HepG2 (cell line): Measurements from ENCODE around the gene RRP36. TPM values are rescaled to one million over a fixed set of nuclear protein-coding genes. Genes with fewer than 3 reads are reported as not detected.

Experiments used
- ATAC-seq: fragments of 200-7000 bp; cut with Tn5 transposase; 3 replicates; pipeline ENCODE4 v1.9.1; 2020; ENCODE audit warnings: mild to moderate bottlenecking, moderate library complexity
- BruUV-seq: library from RNA; stranded (reverse); fragments of 400-500 nt; replicated peaks from 2 replicates; lab custom pipeline; 2021; lab: Mats Ljungman, UMichigan
- CTCF ChIA-PET: fragments of 300-600 bp; formaldehyde crosslinking; extraction: SDS; loops from one replicate; lab custom pipeline; 2021; ENCODE audit warnings: low total read pairs, inconsistent platforms, low intra/inter-chr PET ratio; lab: Yijun Ruan, JAX
- POLR2A ChIA-PET: fragments of 350-600 bp; sonication (Branson Sonifier 250); formaldehyde crosslinking; loops from one replicate; lab custom pipeline; 2020; ENCODE audit warnings: antibody characterized with exemption, inconsistent platforms; lab: Yijun Ruan, JAX
- DNase-seq: peaks from one replicate; pipeline ENCODE4 v3.0.0-alpha.2; 2015; ENCODE audit warnings: low spot score
- FAIRE-seq: peaks from 3 replicates; lab custom pipeline; 2011; peaks lifted over from hg19 to GRCh38; lab: Jason Lieb, UNC
- H2AFZ ChIP-seq: one replicate; pipeline ENCODE4 v1.6.1; 2011; ENCODE audit warnings: low read length, inconsistent platforms
- H3K27ac ChIP-seq: fragments of 300-600 bp; 3 replicates; pipeline ENCODE4 v1.8.0; 2011; ENCODE audit warnings: mixed run types, mild to moderate bottlenecking, mixed read lengths, low read length, inconsistent platforms; ENCODE audit not compliant: insufficient read depth; ENCODE audit errors: extremely low read length
- H3K27me3 ChIP-seq, 2 experiments: fragments of 200-600 bp in 1 of 2; 2 replicates in 1 of 2; 3 replicates in 1 of 2; pipeline versions ENCODE4 v1.6.0 to v1.8.0; 2011; ENCODE audit warnings: low read length in 2 of 2, mild to moderate bottlenecking in 2 of 2, moderate library complexity in 2 of 2, inconsistent platforms in 1 of 2; ENCODE audit not compliant: insufficient read depth in 2 of 2, control insufficient read depth in 1 of 2
- H3K36me3 ChIP-seq, 2 experiments: fragments of 200-600 bp in 1 of 2; replicated peaks in 1 of 2; 2 replicates in 1 of 2; 3 replicates in 1 of 2; pipeline versions ENCODE4 v1.5.1 to v1.8.0; 2011; ENCODE audit warnings: low read length in 2 of 2, inconsistent platforms in 1 of 2; ENCODE audit not compliant: insufficient read depth in 2 of 2, control insufficient read depth in 1 of 2
- H3K4me1 ChIP-seq: 2 replicates; pipeline ENCODE4 v1.5.1; 2012; ENCODE audit warnings: low read length, inconsistent platforms; ENCODE audit not compliant: insufficient read depth
- H3K4me2 ChIP-seq: 2 replicates; pipeline ENCODE4 v1.6.0; 2011; ENCODE audit warnings: low read depth, low read length, inconsistent platforms
- H3K4me3 ChIP-seq, 3 experiments: fragments of 200-600 bp in 1 of 3; sonication (generic), shearing (Covaris generic) in 1 of 3; replicated peaks in 1 of 3; 2 replicates each; pipeline ENCODE4 v1.5.1; 2011 to 2016; ENCODE audit warnings: low read length in 3 of 3, inconsistent platforms in 2 of 3, low read depth in 2 of 3, mild to moderate bottlenecking in 2 of 3, control low read depth in 1 of 3, mixed read lengths in 1 of 3; ENCODE audit not compliant: insufficient read depth in 1 of 3
- H3K79me2 ChIP-seq: one replicate; pipeline ENCODE4 v1.6.1; 2011; ENCODE audit warnings: low read length, inconsistent platforms; ENCODE audit not compliant: insufficient read depth
- H3K9ac ChIP-seq: 2 replicates; pipeline ENCODE4 v1.6.0; 2011; ENCODE audit warnings: mild to moderate bottlenecking, low read depth, low read length, inconsistent platforms; ENCODE audit not compliant: insufficient read depth
- H3K9me3 ChIP-seq: 2 replicates; pipeline ENCODE4 v1.5.1; 2012; ENCODE audit warnings: mild to moderate bottlenecking, low read length
- H4K20me1 ChIP-seq: 2 replicates; pipeline ENCODE4 v1.6.0; 2011; ENCODE audit warnings: inconsistent platforms, mild to moderate bottlenecking, low read length, moderate library complexity; ENCODE audit not compliant: insufficient read depth
- ARNT2 ChIP-seq: sonication (generic); formaldehyde crosslinking; IDR thresholded peaks from 2 replicates; pipeline ENCODE4 v1.8.0; 2022; ENCODE audit warnings: mild to moderate bottlenecking, low read depth, missing genetic modification reagents, moderate library complexity
- ATF1 ChIP-seq: IDR thresholded peaks from 2 replicates; pipeline ENCODE4 v1.6.1; 2016; ENCODE audit warnings: mild to moderate bottlenecking, control low read depth
- ATF7 ChIP-seq, 2 experiments: fragments of 450-650 bp in 1 of 2; sonication (generic) in 1 of 2; formaldehyde crosslinking in 1 of 2; IDR thresholded peaks; 2 replicates each; pipeline versions ENCODE4 v1.4.0 to v1.6.1; 2016 to 2020; ENCODE audit warnings: antibody characterized with exemption in 1 of 2, mild to moderate bottlenecking in 1 of 2, missing genetic modification reagents in 1 of 2
- KMT2B ChIP-seq: IDR thresholded peaks from 2 replicates; pipeline ENCODE4 v1.6.1; 2016; ENCODE audit warnings: missing genetic modification reagents, missing compliant biosample characterization
- NFE2L2 ChIP-seq: fragments of 150-350 bp; IDR thresholded peaks from 2 replicates; pipeline ENCODE4 v1.6.1; 2014; ENCODE audit warnings: low read length
- SIX1 ChIP-seq: sonication (generic); formaldehyde crosslinking; IDR thresholded peaks from 2 replicates; pipeline ENCODE4 v1.4.0; 2020; ENCODE audit warnings: missing genetic modification reagents, borderline replicate concordance
- USF2 ChIP-seq, 2 experiments: sonication (generic) in 1 of 2; formaldehyde crosslinking in 1 of 2; IDR thresholded peaks; 2 replicates each; pipeline versions ENCODE4 v1.5.1 to v1.6.1; 2011 to 2020; ENCODE audit warnings: borderline replicate concordance in 1 of 2, low read depth in 1 of 2, low read length in 1 of 2, mild to moderate bottlenecking in 1 of 2, missing genetic modification reagents in 1 of 2, moderate library complexity in 1 of 2
- ZSCAN20 ChIP-seq: sonication (generic); formaldehyde crosslinking; IDR thresholded peaks from 2 replicates; pipeline ENCODE4 v1.4.0; 2020; ENCODE audit warnings: missing genetic modification reagents, mild to moderate bottlenecking, borderline replicate concordance
- WGBS: methylation state at CpG from one replicate; pipeline ENCODE4 v1.1.6; 2017; ENCODE audit warnings: low lambda C conversion rate; 5-methylcytosine and 5-hydroxymethylcytosine counted together
- in situ Hi-C: cut with HindIII; loops from 2 replicates; pipeline ENCODE4 v1.10.0; 2017; ENCODE audit warnings: low pct_unique_long_range_greater_than_20kb; ENCODE audit not compliant: extremely low pct_ligation_motif_present
- intact Hi-C: fragments of 100-400 bp; cut with micrococcal nuclease; formaldehyde crosslinking; loops from one replicate; pipeline ENCODE4 v1.10.0; 2022; ENCODE audit not compliant: unreplicated experiment
- polyA plus RNA-seq, 8 experiments: library from polyadenylated mRNA; depleted of rRNA in 3 of 8; stranded (reverse) in 7 of 8; unstranded in 1 of 8; fragments of >200 nt; fragmentation: Illumina TruSeq in 4 of 8; extraction: Trizol in 4 of 8; gene quantifications; 2 replicates each; pipeline versions ENCODE4 v1.2.1 to v1.2.3, GENCODE V29; 2011 to 2016; ENCODE audit warnings: low read depth in 4 of 8, missing spikeins in 1 of 8, mixed read lengths in 1 of 8; ENCODE audit not compliant: insufficient read depth in 1 of 8
- total RNA-seq, 5 experiments: library from RNA; depleted of rRNA; stranded (reverse); fragments of >200 nt; fragmentation: Illumina TruSeq; extraction: Trizol; gene quantifications; 2 replicates each; pipeline ENCODE4 v1.2.3, GENCODE V29; 2016; ENCODE audit warnings: low read depth in 1 of 5
- TF ChIP-seq, protein P1 (sequence below): sonication (generic); formaldehyde crosslinking; IDR thresholded peaks from 2 replicates; pipeline ENCODE4 v1.4.0; 2020; ENCODE audit warnings: missing genetic modification reagents, mild to moderate bottlenecking, borderline replicate concordance
- TF ChIP-seq, protein P2 (sequence below): sonication (generic); formaldehyde crosslinking; IDR thresholded peaks from 2 replicates; pipeline ENCODE4 v1.9.0; 2021; ENCODE audit warnings: missing genetic modification reagents, mild to moderate bottlenecking, borderline replicate concordance
- TF ChIP-seq, protein P3 (sequence below): sonication (generic); formaldehyde crosslinking; IDR thresholded peaks from 2 replicates; pipeline ENCODE4 v1.8.0; 2022; ENCODE audit warnings: missing genetic modification reagents, mild to moderate bottlenecking, inconsistent platforms, borderline replicate concordance

Gene RRP36
- total and polyA plus RNA-seq, 2 of the 13 experiments (the other 11 are each of a cell fraction or from before 2014, with no cell fraction given), result 29.5 to 144 TPM

GRCh38 chr6:42984001-42984923, 37.2 kb upstream of the RRP36 start, which contains the start of gene PPP2R5D:
Gene PPP2R5D, plus strand, starts transcription at chr6:42984570. Its CDS starts 108 bp downstream, at chr6:42984678.
- peak; percentile 93 for FAIRE-seq
- TF ChIP-seq, protein P1, sequence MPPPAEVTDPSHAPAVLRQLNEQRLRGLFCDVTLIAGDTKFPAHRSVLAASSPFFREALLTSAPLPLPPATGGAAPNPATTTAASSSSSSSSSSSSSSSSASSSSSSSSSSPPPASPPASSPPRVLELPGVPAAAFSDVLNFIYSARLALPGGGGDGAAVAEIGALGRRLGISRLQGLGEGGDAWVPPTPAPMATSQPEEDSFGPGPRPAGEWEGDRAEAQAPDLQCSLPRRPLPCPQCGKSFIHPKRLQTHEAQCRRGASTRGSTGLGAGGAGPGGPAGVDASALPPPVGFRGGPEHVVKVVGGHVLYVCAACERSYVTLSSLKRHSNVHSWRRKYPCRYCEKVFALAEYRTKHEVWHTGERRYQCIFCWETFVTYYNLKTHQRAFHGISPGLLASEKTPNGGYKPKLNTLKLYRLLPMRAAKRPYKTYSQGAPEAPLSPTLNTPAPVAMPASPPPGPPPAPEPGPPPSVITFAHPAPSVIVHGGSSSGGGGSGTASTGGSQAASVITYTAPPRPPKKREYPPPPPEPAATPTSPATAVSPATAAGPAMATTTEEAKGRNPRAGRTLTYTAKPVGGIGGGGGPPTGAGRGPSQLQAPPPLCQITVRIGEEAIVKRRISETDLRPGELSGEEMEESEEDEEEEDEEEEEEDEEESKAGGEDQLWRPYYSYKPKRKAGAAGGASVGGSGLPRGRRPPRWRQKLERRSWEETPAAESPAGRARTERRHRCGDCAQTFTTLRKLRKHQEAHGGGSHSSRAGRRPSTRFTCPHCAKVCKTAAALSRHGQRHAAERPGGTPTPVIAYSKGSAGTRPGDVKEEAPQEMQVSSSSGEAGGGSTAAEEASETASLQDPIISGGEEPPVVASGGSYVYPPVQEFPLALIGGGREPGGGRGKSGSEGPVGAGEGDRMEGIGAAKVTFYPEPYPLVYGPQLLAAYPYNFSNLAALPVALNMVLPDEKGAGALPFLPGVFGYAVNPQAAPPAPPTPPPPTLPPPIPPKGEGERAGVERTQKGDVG (CRISPR knock-in tag), result no peak
- TF ChIP-seq, protein P2, sequence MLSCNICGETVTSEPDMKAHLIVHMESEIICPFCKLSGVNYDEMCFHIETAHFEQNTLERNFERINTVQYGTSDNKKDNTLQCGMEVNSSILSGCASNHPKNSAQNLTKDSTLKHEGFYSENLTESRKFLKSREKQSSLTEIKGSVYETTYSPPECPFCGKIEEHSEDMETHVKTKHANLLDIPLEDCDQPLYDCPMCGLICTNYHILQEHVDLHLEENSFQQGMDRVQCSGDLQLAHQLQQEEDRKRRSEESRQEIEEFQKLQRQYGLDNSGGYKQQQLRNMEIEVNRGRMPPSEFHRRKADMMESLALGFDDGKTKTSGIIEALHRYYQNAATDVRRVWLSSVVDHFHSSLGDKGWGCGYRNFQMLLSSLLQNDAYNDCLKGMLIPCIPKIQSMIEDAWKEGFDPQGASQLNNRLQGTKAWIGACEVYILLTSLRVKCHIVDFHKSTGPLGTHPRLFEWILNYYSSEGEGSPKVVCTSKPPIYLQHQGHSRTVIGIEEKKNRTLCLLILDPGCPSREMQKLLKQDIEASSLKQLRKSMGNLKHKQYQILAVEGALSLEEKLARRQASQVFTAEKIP (CRISPR knock-in tag), result no peak
- TF ChIP-seq ARNT2 (peak; percentile 49; the same call in 1 of the 2 replicates), USF2 (IDR thresholded peaks at IDR 0.05; ENCODE audit: low read depth, low read length) (no peak), USF2 (CRISPR knock-in tag; IDR thresholded peaks at IDR 0.05; ENCODE audit: borderline replicate concordance) (no peak), SIX1 (peak; percentile 12; the same call in 1 of the 2 replicates), NFE2L2 (no peak), ZSCAN20 (CRISPR knock-in tag) (peak; percentile 32; the same call in 1 of the 2 replicates), ATF7 (IDR thresholded peaks at IDR 0.05) (no peak), ATF7 (CRISPR knock-in tag; IDR thresholded peaks at IDR 0.05) (no peak), KMT2B (CRISPR knock-in tag) (peak; percentile 53; the same call in 1 of the 2 replicates), ATF1 (CRISPR knock-in tag) (peak; percentile 61; the same call in 1 of the 2 replicates)
- TF ChIP-seq, protein P3, sequence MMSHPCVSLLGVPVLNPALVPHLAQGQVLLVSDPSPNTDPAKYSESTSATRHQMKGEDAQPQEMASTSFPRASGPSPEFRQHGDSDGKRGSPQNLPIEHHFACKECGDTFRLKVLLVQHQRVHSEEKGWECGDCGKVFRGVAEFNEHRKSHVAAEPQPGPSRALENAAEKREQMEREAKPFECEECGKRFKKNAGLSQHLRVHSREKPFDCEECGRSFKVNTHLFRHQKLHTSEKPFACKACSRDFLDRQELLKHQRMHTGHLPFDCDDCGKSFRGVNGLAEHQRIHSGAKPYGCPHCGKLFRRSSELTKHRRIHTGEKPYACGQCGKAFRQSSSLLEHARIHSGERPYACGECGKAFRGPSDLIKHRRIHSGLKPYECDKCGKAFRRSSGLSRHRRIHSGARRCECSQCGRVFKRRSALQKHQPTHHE (CRISPR knock-in tag), result peak; percentile 80; the same call in 1 of the 2 replicates

More at GRCh38 chr6:42984001-42984923, 37.2 kb upstream of the RRP36 start, which contains the start of gene PPP2R5D:
- no peaks in the 10 kb centered on the region for H3K9me3 ChIP-seq
- H2AFZ ChIP-seq, result peak within 1 kb of the TSS; percentile 99
- H3K27ac ChIP-seq, result peak within 1 kb of the TSS; percentile 75
- peaks cover 52% of the 10 kb centered on the region for H3K4me1 ChIP-seq
- in situ Hi-C loops, result no loop called here
- 1% methylated on average over 38 of the region's 59 CpGs for WGBS
- ChIA-PET POLR2A (interaction anchor here (0.6 to 2.7 kb wide), 49 partner anchors 8 to 493 kb away, joined by 3 to 55 read pairs (median 4); partner anchors contain the start of genes BICRAL, CNPY3, CUL7 and GNMT), CTCF (no interaction called here)
- no TSS peak for BruUV-seq
- ATAC-seq (peak; percentile 95), DNase-seq (peak; percentile 100)
- H3K79me2 ChIP-seq, result peaks cover 20% of the 10 kb centered on the region
- peak within 1 kb of the TSS; percentile 85 for H3K9ac ChIP-seq
- H3K27me3 ChIP-seq, result no peaks in the 10 kb centered on the region; a peak in 1 of 5 replicates
- peak within 1 kb of the TSS; percentile 88 to 99 (median 92) for H3K4me3 ChIP-seq
- intact Hi-C loops, result loop anchor here (1.0 kb wide), 1 partner anchor 29 kb away; the partner anchor contains the start of gene MEA1
- peaks cover 2 to 8% of the 10 kb centered on the region in 2 experiments; a peak in 3 of 5 replicates for H3K36me3 ChIP-seq
- no peaks in the 10 kb centered on the region for H4K20me1 ChIP-seq
- peak within 1 kb of the TSS; percentile 98 for H3K4me2 ChIP-seq
